Measurements from ENCODE around the gene SCAF1. TPM values are rescaled to one million over a fixed set of nuclear protein-coding genes. Genes with fewer than 3 reads are reported as not detected.

The SCAF1 gene
- 10 to 100 TPM; 24.3 to 31.6 (median 25.6) TPM for polyA plus RNA-seq (ENCODE audit: insufficient read length in 3 of 3)

GRCh38 chr19:49641688-49642491, at the start of gene SCAF1:
Gene SCAF1 (plus strand): TSS chr19:49642209. CDS start chr19:49645027, 2,818 bp downstream.
- DNase-seq (ENCODE audit: low read depth in 3 of 3, low spot score in 2 of 3): peak; percentile 94 to 98 (median 95)

GRCh38 chr19:49592486-49593232, 49.4 kb upstream of the SCAF1 start:
- DNase-seq (ENCODE audit: low read depth in 3 of 3, low spot score in 2 of 3): no peak

GRCh38 chr19:49593233-49594113, 48.5 kb upstream of the SCAF1 start:
- peak in 2 of 3 donors; percentile 71 to 85 for DNase-seq (ENCODE audit: low read depth in 3 of 3, low spot score in 2 of 3)

GRCh38 chr19:49594157-49594992, 47.6 kb upstream of the SCAF1 start:
- no peak for DNase-seq (ENCODE audit: low read depth in 3 of 3, low spot score in 2 of 3)

GRCh38 chr19:49594993-49595818, 46.8 kb upstream of the SCAF1 start:
- DNase-seq (ENCODE audit: low read depth in 3 of 3, low spot score in 2 of 3): no peak

- no peak for DNase-seq (ENCODE audit: low read depth in 3 of 3, low spot score in 2 of 3)
Measured at GRCh38 chr19:49595819-49596404, 46.1 kb upstream of the SCAF1 start.

- DNase-seq (ENCODE audit: low read depth in 3 of 3, low spot score in 2 of 3): no peak
Measured at GRCh38 chr19:49596407-49596806, 45.6 kb upstream of the SCAF1 start.

GRCh38 chr19:49596954-49597702, 44.9 kb upstream of the SCAF1 start:
- DNase-seq (ENCODE audit: low read depth in 3 of 3, low spot score in 2 of 3): no peak

GRCh38 chr19:49597703-49597974, 44.4 kb upstream of the SCAF1 start:
- DNase-seq (ENCODE audit: low read depth in 3 of 3, low spot score in 2 of 3): no peak

GRCh38 chr19:49599378-49600295, 42.4 kb upstream of the SCAF1 start:
- DNase-seq (ENCODE audit: low read depth in 3 of 3, low spot score in 2 of 3): no peak

- DNase-seq (ENCODE audit: low read depth in 3 of 3, low spot score in 2 of 3): no peak
Measured at GRCh38 chr19:49601482-49602038, 40.4 kb upstream of the SCAF1 start.

GRCh38 chr19:49602806-49603205, 39.2 kb upstream of the SCAF1 start:
- DNase-seq (ENCODE audit: low read depth in 3 of 3, low spot score in 2 of 3): no peak

GRCh38 chr19:49605605-49606004, 36.4 kb upstream of the SCAF1 start:
- no peak for DNase-seq (ENCODE audit: low read depth in 3 of 3, low spot score in 2 of 3)

- DNase-seq (ENCODE audit: low read depth in 3 of 3, low spot score in 2 of 3): no peak
Measured at GRCh38 chr19:49609499-49610092, 32.4 kb upstream of the SCAF1 start.

- no peak for DNase-seq (ENCODE audit: low read depth in 3 of 3, low spot score in 2 of 3)
Measured at GRCh38 chr19:49613374-49613773, 28.6 kb upstream of the SCAF1 start.

- no peak for DNase-seq (ENCODE audit: low read depth in 3 of 3, low spot score in 2 of 3)
Measured at GRCh38 chr19:49614096-49614833, 27.7 kb upstream of the SCAF1 start.
